HUDEP-2 (cell line): ENCODE data around the gene PAIP1.
"Not testable (repeated sequence)": the region's sequence is repeated elsewhere in the genome, so short reads cannot be mapped to it uniquely, and the experiment has no call there.

Experiments
- DNase-seq, 76 experiments: peaks; one replicate each; lab custom pipeline; 2025; ENCODE audit not compliant: unreplicated experiment in 76 of 76; lab: John Stamatoyannopoulos, UW

The PAIP1 gene

GRCh38 chr5:43523662-43524072 lies 33.2 kb downstream of the PAIP1 start:
- no peak for DNase-seq

GRCh38 chr5:43520615-43521014 lies 36.3 kb downstream of the PAIP1 start:
- no peak for DNase-seq

- peak in 1 of 76 experiments; percentile 41 for DNase-seq
Measured at GRCh38 chr5:43515678-43516048, 41.2 kb downstream of the PAIP1 start.

DNA sequence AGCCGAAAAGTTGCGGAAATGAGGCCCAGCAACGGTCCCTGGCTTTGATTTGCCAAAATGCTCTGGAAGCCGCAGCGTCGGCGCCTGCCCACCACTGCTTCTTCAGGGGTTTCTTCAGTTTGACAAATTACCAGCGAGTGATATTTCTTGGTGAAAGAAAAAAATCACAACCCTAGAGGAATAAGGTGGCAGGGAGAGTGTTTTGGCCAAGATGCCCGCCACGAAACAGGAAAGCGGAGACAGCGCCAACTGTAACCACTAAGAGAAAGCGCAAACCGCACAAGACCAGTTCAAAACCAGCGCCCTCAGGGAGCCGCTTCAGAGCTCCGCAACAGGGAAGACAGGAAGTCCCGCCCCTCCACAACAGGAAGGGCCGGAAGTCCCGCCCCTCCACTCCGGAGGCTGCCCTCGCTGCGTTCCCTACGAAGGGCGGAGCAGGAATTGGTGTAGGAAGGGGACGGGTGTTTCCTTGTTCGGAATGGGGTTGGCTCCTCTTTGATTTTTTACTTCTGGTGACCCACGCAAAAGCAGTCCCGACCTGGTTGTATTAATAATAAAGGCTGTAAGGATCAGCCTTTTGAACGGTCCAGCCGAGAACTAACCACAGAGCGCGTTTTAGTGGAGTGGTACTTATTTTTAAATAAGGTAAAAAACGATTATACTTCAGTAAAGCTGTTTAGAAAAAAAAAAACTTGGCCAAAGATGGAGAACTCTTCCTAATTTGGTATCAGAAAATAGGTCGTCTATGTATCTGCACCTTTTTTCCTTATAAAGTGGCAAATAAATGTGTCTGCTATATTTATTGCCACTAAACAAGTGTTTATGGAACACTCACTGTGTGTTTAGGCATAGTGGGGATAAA lies 41.8 kb downstream of the PAIP1 start, which contains the start of gene C5orf34:
Gene C5orf34 (minus strand): TSS at position 333 of the 862 bp plus-strand sequence. CDS start 5,809 bp downstream, outside the sequence.
- peak; percentile 13 to 97 (median 92) for DNase-seq

DNA sequence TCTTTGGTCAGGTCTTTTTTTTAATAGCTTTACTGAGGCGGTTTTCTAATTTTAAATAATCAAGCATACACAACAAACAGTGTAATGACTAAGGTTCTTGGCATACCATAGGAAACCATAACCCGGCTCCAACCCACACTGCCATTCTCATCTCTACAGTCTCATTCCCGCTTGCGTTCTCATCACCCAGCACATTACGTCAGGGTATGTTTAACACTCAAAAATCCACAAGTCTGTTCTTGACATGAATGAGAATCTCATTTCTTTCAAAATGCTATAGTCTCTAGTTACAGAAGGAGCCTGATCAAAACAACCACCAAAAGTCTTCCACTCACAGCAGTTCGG lies 42.4 kb downstream of the PAIP1 start:
- DNase-seq: peak in 5 of 76 experiments; percentile 7 to 45 (median 30)

DNA sequence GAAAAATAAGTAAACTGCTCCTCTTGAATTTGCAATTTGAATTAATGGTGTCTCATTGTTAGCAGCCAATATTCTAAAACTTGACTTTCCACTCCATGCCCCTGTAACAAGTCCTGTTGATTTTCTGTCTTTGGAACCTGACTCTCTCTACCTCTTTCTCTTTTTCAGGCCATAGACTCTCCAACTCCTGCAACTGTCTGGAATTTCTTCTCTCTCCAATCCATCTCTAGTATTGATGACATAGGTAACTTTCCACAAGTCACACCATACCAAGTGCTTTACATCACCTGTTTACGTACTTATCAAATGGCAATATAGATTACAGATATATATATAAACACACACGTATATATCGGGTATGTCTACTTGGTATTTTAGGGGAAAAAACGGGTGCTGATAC lies 42.9 kb downstream of the PAIP1 start:
- no peak for DNase-seq

DNA sequence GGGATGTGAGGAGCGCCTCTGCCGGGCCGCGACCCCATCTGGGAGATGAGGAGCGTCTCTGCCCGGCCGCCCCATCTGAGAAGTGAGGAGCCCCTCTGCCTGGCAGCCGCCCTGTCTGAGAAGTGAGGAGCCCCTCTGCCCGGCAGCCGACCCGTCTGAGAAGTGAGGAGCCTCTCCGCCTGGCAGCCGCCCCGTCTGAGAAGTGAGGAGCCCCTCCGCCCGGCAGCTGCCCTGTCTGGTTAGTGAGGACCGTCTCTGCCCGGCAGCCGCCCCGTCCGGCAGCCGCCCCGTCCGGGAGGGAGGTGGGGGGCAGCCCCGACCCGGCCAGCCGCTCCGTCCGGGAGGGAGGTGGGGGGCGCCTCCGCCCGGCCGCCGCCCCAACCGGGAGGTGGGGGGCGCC lies 45.8 kb downstream of the PAIP1 start:
- DNase-seq: not testable (repeated sequence)

DNA sequence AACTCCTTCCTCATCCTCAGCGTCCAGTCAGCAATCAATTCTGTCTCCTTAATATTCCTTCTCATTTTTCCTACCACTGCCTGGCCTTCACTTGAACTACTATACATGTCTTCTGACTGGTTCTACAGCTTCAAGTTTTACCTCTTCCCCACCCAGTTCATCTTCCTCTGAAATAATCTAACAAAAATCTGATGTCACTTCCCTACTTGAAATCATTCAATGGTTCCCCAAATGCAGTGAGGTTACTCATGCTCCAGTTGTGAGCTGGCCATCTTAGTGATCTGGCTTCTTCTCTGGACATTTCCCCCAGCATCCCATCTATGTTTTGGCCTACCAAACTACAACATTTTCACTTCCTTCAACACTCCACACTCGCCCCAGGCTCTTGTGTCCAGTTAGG lies 58.3 kb downstream of the PAIP1 start:
- DNase-seq: no peak

GRCh38 chr5:43497311-43498104 lies 59.4 kb downstream of the PAIP1 start:
- DNase-seq: no peak

DNA sequence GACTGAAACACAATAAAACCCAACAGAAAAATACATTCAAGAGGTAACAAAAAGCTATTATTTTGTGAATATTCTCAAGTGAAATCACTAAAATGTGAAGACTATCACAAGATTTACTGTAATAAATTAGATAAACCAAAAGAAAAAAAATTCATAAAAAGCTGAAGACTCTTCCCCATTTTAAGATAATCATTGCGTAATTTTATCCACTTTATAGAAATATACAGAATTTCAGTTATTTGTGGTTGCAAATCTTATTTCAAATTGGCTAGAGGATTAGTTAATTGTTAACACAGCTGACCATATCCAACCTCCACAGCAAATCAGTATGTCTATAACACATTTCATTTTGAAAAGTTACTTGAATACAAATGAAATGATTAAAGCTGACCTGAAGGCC lies 65.6 kb downstream of the PAIP1 start:
- no peak for DNase-seq

- no peak for DNase-seq
Measured at GRCh38 chr5:43486353-43486752, 70.5 kb downstream of the PAIP1 start.

DNA sequence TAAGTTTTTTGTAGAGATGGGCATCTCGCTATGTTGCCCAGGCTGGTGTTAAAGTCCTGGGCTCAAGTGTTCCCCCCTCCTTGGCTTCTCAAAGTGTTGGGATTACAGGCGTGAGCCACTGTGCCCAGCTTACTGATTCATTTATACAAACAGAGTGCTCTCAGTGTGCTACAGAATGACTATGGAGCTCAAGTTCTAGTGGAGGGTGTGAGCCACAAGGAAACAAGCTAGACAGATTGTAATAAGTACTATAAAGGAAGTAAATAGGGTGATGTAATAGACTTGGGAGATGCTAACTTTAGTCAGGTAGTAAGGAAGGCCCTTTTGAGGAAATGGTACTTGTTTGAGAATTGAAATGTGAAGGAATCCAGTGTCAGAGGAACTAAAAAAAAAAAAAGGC lies 71.5 kb downstream of the PAIP1 start:
- no peak for DNase-seq

- peak in 74 of 76 experiments; percentile 3 to 93 (median 70) for DNase-seq
Measured at GRCh38 chr5:43484106-43484849, 72.6 kb downstream of the PAIP1 start.

DNA sequence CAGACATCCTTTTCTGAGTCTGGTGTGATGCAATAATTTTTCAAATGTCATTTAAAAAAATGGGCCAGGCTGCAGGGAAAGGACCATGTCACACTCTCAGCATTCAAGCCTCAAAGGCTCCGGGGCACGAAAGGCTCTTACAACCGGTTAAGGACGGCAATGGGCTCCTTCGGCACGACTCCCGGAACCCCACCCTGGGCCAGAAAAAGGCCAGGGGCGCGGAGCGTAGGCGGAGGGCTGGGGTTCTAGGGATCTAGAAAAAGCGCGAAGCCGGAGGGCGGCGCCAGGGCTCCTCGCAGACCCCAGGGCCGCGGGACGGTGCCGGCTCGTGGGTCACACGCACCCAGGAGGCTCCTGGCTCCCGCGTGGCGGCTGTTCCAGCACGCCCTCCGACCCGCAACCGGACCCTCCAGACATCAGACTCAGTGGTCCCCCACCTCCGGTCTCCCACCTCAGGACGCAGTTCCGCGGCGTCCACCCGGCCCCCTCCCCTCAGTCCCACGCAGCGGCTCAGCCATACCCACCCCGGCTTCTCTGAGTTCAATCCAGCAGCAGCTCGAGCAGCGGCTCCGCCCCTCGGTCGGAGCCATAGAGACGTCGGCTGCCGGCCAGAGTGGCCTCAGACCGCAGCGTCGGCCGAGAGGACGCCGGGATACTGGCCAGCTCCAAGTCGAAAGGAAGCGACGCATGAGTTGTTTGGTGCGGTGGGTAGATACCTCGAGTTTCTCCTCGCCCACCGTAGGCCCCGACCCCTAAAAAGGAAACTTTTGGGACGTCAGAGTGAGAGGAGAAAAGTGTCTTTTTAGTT lies 73.4 kb downstream of the PAIP1 start, which contains the start of gene TMEM267:
Gene TMEM267 (minus strand): TSS at position 568 of the 808 bp plus-strand sequence. CDS start 29,896 bp downstream, outside the sequence.
- peak in 75 of 76 experiments; percentile 9 to 95 (median 80) for DNase-seq

GRCh38 chr5:43482490-43483297 lies 74.2 kb downstream of the PAIP1 start:
- peak in 8 of 76 experiments; percentile 4 to 14 (median 6) for DNase-seq
